MM.1S (cell line): Measurements from ENCODE around the gene NPNT.

Source experiments
- DNase-seq: peaks from one replicate; pipeline ENCODE4 v3.0.0-alpha.2; 2015
- H2AFZ ChIP-seq: fragments of 300-600 bp; sonication (generic); 2 replicates; pipeline ENCODE4 v1.6.0; 2016; ENCODE audit warnings: antibody characterized with exemption, low read length
- H3F3A ChIP-seq: fragments of 300-600 bp; sonication (generic); 2 replicates; pipeline ENCODE4 v1.6.1; 2016; ENCODE audit warnings: mild to moderate bottlenecking, antibody characterized with exemption, low read length, moderate library complexity, mixed read lengths; ENCODE audit not compliant: insufficient read depth
- H3K27ac ChIP-seq: fragments of 300-600 bp; sonication (generic); 2 replicates; pipeline ENCODE4 v1.5.1; 2016; ENCODE audit warnings: mild to moderate bottlenecking, low read length
- H3K27me3 ChIP-seq: fragments of 300-600 bp; sonication (generic); replicated peaks from 2 replicates; pipeline ENCODE4 v1.6.0; 2016; ENCODE audit warnings: low read length; ENCODE audit not compliant: insufficient read depth
- H3K36me3 ChIP-seq: fragments of 300-600 bp; sonication (generic); replicated peaks from 2 replicates; pipeline ENCODE4 v1.6.1; 2016; ENCODE audit warnings: mild to moderate bottlenecking, low read length, mixed read lengths; ENCODE audit not compliant: insufficient read depth
- H3K4me1 ChIP-seq: fragments of 300-600 bp; sonication (generic); 2 replicates; pipeline ENCODE4 v1.6.1; 2016; ENCODE audit warnings: low read length, mixed read lengths
- H3K4me2 ChIP-seq: fragments of 300-600 bp; sonication (generic); 2 replicates; pipeline ENCODE4 v1.6.0; 2016; ENCODE audit warnings: low read depth, low read length
- H3K4me3 ChIP-seq: fragments of 300-600 bp; sonication (generic); 2 replicates; pipeline ENCODE4 v1.5.1; 2016; ENCODE audit warnings: low read length, mixed read lengths
- H3K79me2 ChIP-seq: fragments of 300-600 bp; sonication (generic); 2 replicates; pipeline ENCODE4 v1.6.1; 2016; ENCODE audit warnings: mixed run types, low read length, mixed read lengths
- H3K9ac ChIP-seq: fragments of 300-600 bp; sonication (generic); 2 replicates; pipeline ENCODE4 v1.6.1; 2016; ENCODE audit warnings: low read length, mixed read lengths
- H3K9me2 ChIP-seq: fragments of 300-600 bp; sonication (generic); replicated peaks from 2 replicates; pipeline ENCODE4 v1.6.1; 2016; ENCODE audit warnings: mild to moderate bottlenecking, low read length, mixed read lengths; ENCODE audit not compliant: insufficient read depth
- H3K9me3 ChIP-seq: fragments of 300-600 bp; sonication (generic); replicated peaks from 2 replicates; pipeline ENCODE4 v1.6.1; 2016; ENCODE audit warnings: mild to moderate bottlenecking, low read length, mixed read lengths; ENCODE audit not compliant: insufficient read depth
- H4K20me1 ChIP-seq: fragments of 300-600 bp; sonication (generic); 2 replicates; pipeline ENCODE4 v1.6.1; 2016; ENCODE audit warnings: mild to moderate bottlenecking, low read length, moderate library complexity, mixed read lengths; ENCODE audit not compliant: insufficient read depth
- EZH2 ChIP-seq: fragments of 300-600 bp; sonication (generic); optimal IDR thresholded peaks from 2 replicates; pipeline ENCODE3; 2017; ENCODE audit warnings: low read depth, mild to moderate bottlenecking, antibody characterized with exemption, low read length, mixed read lengths
- EZH2phosphoT487 ChIP-seq: fragments of 300-600 bp; sonication (generic); IDR thresholded peaks from 2 replicates; pipeline ENCODE4 v1.6.1; 2018; ENCODE audit warnings: antibody characterized with exemption, low read length
- TF ChIP-seq, protein P1 (sequence below): fragments of 300-600 bp; sonication (generic); IDR thresholded peaks from 2 replicates; pipeline ENCODE4 v1.5.1; 2016; ENCODE audit warnings: antibody characterized with exemption, low read length, mixed read lengths

Gene NPNT

DNA sequence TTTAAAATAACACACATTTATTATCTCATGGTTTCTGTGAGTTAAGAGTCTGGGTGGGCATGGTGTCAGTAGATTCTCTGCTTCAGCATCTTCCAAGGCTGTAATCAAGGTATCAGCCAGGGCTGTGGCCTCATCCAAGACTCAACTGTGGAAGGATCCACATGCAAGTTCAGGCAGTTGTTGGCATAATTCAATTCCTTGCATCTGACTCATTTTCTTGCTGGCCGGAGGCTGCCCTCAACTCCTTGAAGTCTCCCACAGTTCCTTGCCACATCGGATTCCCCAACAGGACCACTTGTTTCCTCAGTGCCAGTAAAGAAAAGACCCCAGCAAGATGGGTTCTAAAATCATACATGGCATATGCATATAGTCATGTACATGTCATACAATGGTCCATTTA lies 93.4 kb downstream of the NPNT start:
- H3K4me3 ChIP-seq, result no peak overlapping the region
- no peak for DNase-seq
- no peaks in the 10 kb centered on the region for H4K20me1 ChIP-seq
- H3K9me2 ChIP-seq, result no peaks in the 10 kb centered on the region
- H3K36me3 ChIP-seq, result no peaks in the 10 kb centered on the region
- no peaks in the 10 kb centered on the region for H3K9me3 ChIP-seq
- TF ChIP-seq, protein P1, sequence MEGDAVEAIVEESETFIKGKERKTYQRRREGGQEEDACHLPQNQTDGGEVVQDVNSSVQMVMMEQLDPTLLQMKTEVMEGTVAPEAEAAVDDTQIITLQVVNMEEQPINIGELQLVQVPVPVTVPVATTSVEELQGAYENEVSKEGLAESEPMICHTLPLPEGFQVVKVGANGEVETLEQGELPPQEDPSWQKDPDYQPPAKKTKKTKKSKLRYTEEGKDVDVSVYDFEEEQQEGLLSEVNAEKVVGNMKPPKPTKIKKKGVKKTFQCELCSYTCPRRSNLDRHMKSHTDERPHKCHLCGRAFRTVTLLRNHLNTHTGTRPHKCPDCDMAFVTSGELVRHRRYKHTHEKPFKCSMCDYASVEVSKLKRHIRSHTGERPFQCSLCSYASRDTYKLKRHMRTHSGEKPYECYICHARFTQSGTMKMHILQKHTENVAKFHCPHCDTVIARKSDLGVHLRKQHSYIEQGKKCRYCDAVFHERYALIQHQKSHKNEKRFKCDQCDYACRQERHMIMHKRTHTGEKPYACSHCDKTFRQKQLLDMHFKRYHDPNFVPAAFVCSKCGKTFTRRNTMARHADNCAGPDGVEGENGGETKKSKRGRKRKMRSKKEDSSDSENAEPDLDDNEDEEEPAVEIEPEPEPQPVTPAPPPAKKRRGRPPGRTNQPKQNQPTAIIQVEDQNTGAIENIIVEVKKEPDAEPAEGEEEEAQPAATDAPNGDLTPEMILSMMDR, result no peak
- TF ChIP-seq EZH2, result no peak
- TF ChIP-seq EZH2phosphoT487, result no peak
- H3K9ac ChIP-seq, result no peak overlapping the region
- H3K79me2 ChIP-seq, result no peaks in the 10 kb centered on the region
- no peak overlapping the region for H3K27ac ChIP-seq
- H3F3A ChIP-seq, result no peaks in the 10 kb centered on the region
- H3K4me2 ChIP-seq, result no peak overlapping the region
- H3K4me1 ChIP-seq, result no peaks in the 10 kb centered on the region
- no peaks in the 10 kb centered on the region for H3K27me3 ChIP-seq
- H2AFZ ChIP-seq, result no peak overlapping the region

DNA sequence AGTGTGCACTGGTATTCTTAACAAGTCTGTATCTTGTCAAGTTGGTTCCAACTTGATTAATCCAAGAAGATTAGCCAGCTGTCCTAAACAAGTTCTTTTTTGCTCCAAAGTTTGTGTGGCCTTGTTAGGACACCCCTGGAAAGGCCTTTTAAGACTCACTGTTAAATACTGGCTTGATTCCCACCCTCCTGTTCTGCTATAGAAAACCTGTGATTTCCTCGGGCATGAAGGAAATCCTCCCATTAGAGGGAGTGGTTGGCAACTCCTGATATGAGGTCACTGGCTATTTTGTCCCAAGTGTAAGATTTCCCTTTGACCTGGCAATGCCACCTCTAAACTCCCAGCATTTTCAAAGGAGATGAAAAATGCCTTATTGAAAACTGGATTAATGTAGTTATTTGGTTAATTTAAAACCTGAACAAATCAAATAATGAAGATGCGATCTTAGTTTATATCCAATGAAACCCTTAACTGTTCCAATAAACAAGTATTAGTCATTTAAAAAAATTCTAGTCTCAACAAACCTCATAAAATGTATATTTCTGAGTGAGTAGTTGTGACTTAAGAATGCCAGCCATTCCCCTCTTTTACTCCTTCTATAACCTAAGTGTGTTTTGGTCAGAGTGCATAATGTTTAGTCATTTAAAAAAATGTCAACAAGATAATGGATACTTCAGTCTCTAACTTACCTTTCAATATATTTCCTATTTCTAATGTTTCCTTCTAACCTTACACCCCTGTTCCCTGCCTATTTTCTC lies 94.4 kb downstream of the NPNT start:
- Histone ChIP-seq H3K4me2 (no peak overlapping the region), H2AFZ (no peak overlapping the region), H4K20me1 (no peaks in the 10 kb centered on the region), H3K27ac (no peak overlapping the region), H3K36me3 (no peaks in the 10 kb centered on the region), H3F3A (no peaks in the 10 kb centered on the region), H3K4me1 (no peaks in the 10 kb centered on the region), H3K4me3 (no peak overlapping the region), H3K9me2 (no peaks in the 10 kb centered on the region), H3K27me3 (no peaks in the 10 kb centered on the region), H3K9me3 (no peaks in the 10 kb centered on the region), H3K79me2 (no peaks in the 10 kb centered on the region), H3K9ac (no peak overlapping the region)
- DNase-seq, result no peak
- TF ChIP-seq EZH2phosphoT487 (no peak), EZH2 (no peak)
- TF ChIP-seq, protein P1, result no peak

DNA sequence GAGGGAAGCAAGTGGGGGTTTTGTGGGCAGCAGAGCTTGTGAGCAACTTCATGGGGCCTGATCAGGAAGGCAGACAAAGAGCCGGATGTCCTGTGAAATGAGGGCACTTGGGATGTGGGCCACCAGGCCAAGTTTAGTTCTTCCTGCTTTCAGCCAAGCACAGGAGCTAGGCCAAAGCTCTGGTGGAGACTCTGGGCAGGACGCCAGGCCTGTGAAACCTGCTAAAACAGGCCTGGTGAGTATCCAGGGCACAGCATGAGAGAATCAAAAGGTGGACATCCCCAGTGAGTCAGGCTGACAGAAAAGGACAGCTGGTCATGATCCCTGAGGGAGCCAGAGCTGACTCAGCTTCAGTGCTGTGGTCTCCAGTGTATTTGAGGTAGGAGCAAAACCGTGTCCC lies 95.7 kb downstream of the NPNT start:
- Histone ChIP-seq H3K4me2 (no peak overlapping the region), H4K20me1 (no peaks in the 10 kb centered on the region), H3K79me2 (no peaks in the 10 kb centered on the region), H3K27ac (no peak overlapping the region), H3K4me3 (no peak overlapping the region), H3K9ac (no peak overlapping the region), H2AFZ (no peak overlapping the region), H3F3A (no peaks in the 10 kb centered on the region), H3K9me2 (no peaks in the 10 kb centered on the region), H3K27me3 (no peaks in the 10 kb centered on the region), H3K4me1 (no peaks in the 10 kb centered on the region), H3K36me3 (no peaks in the 10 kb centered on the region), H3K9me3 (no peaks in the 10 kb centered on the region)
- no peak for TF ChIP-seq EZH2phosphoT487
- TF ChIP-seq, protein P1, result no peak
- TF ChIP-seq EZH2, result no peak
- DNase-seq, result no peak
